SIG-M5 treated with dmso at 0.1 percent for 504 hours (cell line): ENCODE data around the gene ZSWIM3.
"Not testable (repeated sequence)": the region's sequence is repeated elsewhere in the genome, so short reads cannot be mapped to it uniquely, and the experiment has no call there.

ENCODE experiments used
- DNase-seq: peaks from one replicate; lab custom pipeline; 2025; ENCODE audit not compliant: unreplicated experiment; lab: John Stamatoyannopoulos, UW

Gene ZSWIM3

DNA sequence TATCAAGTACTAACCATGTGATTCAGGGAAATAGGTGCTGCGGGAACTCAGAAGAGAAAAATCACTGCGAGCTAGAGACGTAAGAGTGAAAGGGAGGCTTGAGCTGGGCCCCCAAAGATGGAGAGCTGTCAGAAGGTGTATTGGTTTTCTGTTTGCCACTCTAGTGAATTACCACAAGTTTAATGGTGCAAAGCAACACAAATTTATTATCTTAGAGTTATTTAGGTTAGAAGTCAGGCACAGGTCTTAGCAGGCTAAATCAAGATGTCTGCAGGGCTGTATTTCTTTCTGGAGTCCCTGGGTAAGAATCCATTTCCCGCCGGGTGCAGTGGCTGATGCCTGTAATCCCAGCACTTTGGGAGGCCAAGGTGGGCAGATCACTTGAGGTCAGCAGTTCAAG, 2.5 kb downstream of the ZSWIM3 start:
- DNase-seq, result no peak

DNA sequence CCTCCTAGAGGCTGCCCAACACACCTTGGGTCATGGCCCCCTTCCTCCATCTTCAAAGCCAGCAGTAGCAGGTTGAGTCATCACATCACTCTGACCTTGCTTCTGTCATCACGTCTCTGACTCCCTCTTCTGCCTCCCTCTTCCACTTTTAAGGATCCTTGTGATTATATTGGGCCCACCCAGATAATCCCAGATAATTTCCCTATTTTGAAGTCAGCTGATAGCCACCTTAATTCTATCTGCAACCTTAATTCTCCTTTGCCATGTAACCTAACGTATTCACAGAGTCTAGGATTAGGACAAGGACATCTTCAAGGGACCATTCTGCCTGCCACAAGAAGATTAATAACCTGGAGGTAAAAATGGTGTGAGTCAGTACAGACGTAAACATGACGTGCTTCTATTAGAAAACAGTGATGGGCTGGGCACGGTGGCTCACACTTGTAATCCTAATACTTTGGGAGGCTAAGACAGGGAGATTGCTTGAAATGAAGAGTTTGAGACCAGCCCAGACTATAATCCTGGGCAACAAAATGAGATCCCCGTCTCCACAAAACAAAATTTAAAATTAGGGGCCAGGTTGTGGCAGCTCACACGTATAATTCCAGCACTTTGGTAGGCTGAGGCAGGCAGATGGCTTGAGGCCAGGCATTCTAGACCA, 3.3 kb downstream of the ZSWIM3 start:
- DNase-seq, result no peak

DNA sequence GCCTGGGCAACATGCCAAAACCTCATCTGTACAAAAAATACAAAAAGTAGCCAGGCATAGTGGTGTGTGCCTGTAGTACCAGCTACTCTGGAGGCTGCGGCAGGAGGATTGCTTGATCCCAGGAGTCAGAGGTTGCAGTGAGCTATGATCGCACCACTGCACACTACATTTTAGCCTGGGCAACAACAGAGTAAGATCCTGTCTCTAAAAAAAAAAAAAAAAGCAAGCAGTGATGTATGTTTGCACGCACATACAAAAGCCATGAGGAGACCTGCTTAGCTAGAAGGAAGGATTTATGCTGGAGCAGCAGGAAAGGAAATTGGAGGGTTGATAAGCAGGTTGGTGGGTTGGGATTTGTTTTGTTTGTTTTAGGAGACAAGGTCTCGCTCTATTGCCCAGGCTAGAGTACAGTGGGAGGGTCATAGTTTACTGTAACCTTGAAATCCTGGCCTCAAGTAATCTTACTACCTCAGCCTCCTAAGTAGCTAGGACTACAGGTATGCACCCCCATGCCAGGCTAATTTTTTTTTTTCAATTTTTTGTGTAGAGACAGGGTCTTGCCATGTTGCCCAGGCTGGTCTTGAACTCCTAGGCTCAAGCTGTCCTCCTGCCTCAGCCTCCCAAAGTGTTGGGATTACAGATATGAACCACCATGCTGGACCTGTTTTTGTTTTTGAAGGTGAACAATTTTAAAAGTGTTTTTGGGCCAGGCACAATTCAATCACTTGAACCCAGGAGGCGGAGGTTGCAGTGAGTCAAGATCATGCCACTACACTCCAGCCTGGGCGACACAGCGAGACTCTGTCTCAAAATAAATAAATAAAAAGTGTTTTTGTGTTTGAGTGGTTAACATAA, 4.0 kb downstream of the ZSWIM3 start:
- no peak for DNase-seq

DNA sequence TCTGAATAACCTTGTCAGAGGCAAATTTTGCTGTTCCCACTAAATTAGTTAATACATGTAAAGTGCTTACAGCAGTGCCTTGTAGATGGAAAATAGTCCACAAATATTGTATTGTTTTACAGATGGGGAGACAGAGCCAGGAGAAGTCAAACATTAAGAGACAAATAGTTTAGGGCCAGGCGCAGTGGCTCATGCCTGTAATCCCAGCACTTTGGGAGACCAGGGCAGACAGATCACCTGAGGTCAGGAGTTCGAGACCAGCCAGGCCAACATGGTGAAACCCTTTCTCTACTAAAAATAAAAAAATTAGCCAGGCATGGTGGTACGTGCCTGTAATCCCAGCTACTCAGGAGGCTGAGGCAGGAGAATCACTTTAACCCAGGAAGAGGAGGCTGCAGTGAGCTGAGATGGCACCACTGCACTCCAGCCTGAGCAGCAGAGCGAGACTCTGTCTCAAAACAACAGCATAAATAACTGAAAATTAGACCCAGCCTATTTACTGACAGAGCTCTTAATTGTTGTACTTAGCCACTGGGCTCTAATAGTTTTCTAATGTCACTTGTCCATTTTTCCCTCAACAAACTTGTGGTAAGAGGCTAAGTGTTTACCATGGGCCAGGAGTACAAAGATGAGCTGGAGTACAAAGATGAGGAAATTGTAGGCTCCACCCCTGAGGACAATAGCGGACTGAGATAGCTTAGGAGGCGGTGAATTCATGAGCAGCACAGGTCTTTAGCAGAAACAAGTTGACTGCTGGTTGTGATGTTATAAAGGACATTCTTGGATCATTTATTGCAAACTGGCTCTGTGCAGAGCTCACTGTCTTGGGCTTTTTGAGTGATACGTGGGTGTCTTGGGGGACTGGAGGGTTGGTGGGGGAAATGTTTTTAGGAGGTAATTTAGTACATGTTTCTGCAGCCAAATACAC, 6.4 kb downstream of the ZSWIM3 start:
- no peak for DNase-seq

DNA sequence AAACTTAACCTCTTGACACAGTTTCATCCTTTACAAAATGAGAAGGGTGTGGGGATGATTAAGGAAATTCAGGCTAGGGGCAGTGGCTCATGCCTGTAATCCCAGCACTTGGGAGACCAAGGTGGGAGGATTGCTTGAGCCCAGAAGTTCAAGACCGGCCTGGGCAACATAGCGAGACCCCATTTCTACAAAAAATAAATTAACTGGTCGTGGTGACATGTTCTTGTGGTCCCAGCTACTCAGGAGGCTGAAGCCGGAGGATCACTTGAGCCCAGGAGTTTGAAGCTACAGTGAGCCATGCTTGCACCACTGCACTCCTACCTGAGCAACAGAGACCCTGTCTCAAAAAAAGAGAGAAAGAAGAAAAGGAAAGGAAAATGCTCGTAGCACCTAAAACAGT, 9.0 kb downstream of the ZSWIM3 start:
- no peak for DNase-seq

DNA sequence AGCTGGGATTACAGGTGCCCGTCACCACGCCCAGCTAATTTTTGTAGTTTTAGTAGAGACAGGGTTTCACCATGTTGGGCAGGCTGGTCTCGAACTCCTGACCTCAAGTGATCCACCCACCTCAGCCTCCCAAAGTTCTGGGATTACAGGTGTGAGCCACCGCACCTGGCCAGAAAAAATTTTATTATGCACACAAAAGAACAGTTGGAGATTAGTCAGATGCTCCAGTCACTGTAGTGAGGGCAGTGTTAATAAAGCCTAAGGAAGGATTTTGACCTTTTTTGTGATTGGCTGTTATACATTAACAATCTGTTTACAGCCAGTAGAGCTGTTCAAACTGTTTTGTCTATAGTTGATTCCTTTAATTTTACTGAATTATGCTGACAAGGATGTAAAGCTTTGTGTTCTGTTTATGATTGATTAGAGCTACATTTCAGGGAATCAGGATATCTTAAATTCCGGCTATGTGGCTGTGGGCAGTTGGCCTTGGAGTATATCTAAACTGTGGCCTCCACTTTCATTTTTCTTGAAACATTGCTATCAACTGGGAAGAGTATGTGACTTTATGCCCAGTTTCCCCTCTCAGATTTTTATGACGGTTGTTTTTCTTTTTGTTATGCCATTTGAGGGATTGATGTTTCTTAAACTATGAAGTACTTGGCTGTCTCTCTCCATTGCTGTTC, 9.9 kb downstream of the ZSWIM3 start:
- DNase-seq, result no peak

DNA sequence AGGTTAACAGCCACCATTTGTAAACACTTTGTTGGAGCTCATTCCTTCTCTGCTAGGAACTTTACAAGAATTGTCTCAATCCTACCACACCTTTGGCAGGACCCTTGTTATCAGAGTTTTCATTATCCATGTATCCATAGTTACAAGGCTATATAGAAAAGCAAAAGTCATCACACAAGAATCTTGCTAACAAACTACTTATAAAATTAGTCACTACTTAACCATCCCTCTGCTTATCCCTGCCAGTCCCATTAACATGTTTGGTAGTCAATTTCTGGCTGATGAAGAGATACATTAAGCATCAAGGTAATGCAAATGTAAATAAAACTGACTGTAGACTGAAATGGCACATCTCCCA, 10.4 kb downstream of the ZSWIM3 start:
- DNase-seq, result no peak

DNA sequence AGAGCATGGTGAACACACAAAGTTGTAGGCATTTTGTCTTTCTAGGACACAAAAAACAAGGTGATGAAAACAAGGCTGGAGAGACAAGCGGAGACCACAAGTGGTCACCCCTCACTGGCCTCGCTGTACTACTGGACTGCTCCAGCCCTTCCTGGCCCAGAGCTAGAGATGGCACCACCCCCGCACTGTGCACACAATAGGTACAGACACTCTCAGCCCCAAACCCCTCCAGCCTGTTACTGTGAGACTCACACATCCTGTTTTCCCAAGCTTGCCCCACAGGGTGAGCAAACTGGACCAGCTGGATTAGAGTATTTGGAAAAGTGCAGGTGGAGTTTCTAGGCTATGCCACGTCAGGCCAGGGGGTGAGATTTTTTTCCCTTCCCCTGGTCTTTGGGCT, 15.2 kb downstream of the ZSWIM3 start:
- DNase-seq, result peak; percentile 40

DNA sequence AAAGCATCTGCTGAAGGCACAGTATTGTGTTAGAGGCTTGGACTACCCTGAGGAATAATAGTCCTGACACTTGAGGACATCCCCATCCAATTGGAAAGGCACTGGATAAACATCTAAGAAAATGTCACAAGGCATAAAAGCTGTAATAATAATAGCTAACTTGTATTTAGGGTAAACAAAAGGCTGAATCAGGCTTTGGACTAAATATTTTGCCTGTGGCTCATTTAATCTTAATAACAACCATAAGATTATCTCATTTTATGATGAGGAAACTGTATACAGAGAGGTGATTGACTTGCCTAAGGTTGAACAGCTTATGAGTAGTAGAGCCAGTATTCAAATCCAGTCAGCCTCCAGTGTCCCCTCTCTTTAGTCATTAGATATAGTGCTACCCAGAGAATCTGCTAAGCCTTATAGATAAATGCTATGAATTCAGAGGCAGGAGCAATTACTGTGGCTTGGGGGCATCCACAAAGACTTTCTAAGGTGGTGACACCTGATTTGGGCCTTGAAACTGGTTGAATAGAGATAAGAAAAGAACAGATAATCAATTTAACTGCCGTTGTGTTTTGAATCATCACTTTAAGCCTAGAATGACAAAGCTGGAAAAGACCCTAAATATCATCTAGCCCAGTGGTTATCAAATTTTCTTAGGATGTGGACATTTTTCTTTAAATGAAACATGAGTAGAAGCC, 16.1 kb downstream of the ZSWIM3 start:
- DNase-seq, result no peak

DNA sequence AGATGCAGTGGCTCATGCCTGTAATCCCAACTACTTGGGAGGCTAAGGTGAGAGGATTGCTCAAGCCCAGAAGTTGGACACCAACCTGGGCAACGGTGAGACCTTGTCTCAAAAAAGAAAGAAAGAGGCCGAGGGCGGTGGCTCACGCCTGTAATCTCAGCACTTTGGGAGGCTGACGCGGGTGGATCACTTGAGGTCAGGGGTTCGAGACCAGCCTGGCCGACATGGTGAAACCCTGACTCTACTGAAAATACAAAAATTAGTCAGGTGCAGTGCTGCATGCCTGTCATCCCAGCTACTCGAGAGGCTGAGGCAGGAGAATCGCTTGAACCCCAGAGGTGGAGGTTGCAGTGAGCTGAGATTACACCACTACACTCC, 16.7 kb downstream of the ZSWIM3 start:
- not testable (repeated sequence) for DNase-seq

DNA sequence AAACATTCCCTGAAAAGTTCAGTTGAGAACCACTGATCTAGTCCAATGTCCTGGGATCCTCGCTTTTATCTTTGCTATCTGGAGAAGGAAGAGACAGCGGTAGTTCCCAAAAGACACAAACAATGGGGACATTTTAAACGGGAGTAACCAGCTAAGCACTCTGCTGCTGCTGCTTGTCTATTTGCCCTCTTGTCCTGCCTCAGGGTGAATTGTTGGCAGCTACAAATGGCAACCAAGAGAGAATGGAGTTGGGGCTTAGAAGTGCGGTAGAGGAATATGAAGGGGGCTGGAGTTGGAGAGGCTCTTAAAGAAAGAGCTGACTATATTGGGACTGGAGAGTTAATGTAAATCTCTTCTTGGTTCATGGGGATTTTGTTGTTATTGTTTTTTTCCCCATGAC, 17.2 kb downstream of the ZSWIM3 start:
- no peak for DNase-seq

DNA sequence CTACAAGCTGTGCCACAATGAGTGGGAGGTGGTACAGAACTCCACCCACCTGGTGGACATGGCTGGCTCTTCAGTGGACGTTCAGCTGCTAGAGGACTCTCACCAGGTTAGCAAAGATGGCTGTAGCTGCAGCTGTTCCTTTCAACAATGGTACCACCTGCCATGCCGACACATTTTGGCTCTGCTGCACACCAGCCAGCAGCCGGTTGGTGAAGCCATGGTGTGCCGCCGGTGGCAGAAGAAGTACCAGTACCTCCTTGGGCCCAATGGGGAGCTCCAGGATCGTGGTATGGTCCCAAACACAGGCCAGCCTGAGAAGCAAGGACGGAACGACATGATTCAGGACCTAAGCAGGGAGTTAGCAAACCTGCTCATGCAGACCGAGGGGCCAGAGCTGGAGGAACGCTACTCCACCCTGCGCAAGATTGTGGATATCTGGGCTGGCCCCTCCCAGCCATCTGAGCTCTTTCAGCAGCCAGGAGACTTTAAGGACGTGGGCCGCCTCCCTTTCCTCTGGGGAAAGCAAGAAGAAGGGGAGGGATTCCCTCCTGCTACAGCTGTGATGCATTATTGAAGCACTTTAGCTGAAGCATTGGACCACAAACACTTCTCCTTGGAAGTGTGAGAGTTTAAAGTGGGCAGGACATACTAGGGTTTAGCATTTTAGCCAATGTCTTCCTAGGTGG, 20.8 kb downstream of the ZSWIM3 start:
- no peak for DNase-seq

DNA sequence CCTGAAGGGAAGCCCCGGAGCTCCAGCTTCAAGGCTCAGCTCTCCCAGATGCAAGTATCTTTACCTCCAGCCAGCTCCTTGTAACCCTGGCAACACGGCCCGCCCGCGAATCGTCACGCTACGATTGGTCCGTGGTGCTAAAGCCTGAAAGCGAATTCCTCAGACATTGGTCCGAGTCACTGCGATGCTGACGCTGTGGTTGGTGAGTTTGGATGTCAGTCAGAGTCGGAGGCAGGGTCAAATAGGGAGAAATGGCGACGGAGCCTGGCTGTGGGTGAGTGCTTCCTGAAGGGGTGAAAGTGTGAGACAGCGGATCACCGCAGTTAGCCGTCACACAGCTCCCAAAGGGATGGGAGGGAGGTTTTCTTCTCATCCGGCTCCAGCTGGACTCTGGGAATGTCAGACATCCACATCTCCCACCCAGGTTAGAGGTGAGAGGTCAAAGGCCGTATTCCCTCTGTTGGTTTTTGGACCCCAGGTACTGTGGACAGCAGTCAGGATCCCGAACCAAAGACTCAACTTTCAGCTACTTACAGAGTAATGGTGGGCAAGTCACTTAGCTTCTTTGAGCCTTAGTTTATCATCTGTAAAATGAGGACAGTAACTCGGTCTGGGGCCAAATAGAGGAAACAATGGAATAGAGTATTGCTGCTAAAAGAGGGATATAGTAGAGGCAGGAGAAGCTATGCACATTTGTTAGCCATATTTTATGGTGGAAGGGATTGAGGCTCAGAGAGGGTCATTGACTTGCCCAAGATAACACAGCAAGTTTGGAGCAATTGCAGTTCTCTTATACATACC, 23.8 kb downstream of the ZSWIM3 start, which contains the start of gene ZSWIM1:
ZSWIM1 (plus strand) TSS at position 240 of the 801 bp plus-strand sequence. CDS start 1,366 bp downstream, outside the sequence.
- peak; percentile 99 for DNase-seq

DNA sequence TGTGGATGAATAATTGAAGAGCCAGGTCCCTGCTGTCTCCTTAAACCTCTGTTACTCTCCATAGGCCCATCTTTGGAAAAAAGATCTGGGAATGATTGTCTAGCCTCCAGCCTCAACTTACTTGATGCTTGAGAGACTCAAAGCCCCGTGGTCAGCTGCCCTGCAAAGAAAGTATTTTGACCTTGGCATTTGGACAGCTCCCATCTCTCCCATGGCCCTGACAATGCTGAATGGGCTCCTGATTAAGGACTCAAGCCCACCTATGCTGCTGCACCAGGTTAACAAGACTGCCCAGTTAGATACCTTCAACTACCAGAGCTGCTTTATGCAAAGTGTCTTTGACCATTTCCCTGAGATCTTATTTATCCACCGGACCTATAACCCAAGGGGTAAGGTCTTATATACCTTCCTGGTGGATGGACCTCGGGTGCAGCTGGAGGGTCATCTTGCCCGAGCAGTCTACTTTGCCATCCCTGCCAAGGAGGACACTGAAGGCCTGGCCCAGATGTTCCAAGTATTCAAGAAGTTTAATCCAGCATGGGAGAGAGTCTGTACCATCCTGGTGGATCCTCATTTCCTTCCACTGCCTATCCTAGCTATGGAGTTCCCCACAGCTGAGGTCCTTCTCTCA, 25.2 kb downstream of the ZSWIM3 start:
- DNase-seq, result no peak

DNA sequence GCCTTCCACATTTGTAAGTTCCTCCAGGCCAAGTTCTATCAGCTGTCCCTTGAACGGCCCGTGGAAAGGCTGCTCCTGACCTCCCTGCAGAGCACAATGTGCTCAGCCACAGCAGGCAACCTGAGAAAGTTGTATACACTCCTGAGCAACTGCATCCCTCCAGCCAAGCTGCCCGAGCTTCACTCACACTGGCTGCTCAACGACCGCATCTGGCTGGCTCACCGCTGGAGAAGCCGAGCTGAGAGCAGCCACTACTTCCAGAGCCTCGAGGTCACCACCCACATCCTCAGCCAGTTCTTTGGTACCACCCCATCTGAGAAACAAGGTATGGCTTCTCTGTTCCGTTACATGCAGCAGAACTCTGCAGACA, 25.7 kb downstream of the ZSWIM3 start:
- no peak for DNase-seq

DNA sequence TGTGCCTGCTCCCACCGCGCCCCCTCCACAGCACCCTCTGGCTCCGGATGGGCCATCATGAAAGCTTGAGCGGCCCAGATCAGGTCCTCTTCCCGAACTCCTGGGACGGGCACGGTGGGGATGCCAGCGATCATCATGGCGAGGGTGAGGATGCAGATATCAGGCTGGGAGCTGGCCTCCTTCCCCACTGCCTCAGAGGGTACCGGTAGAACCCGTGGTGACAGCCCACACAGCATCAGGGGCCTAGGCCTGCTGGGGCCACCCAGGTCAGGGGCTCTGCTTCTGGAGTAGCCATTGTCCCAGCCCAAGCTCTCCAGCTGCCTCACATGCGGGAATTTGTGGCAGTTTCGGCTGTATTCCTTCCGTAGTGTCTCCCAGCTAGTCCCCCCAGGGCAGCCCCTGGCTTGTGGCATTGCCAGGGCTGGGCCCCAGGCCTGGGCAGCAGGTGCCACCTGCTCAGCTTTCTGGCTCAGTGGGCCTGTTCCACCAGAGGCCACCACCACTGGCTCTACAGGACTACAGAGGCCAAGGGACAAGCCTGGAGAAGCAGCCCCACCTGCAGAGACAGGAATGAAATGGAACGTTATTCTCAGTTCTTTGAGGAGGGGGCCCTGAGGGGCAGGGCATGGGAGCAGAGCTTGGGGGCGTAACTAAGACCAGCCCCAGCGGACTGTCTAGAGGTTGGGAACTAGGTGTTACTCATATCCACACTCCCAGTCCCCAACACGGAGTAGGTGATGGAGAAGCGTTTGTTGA, 29.4 kb downstream of the ZSWIM3 start:
- DNase-seq, result no peak

DNA sequence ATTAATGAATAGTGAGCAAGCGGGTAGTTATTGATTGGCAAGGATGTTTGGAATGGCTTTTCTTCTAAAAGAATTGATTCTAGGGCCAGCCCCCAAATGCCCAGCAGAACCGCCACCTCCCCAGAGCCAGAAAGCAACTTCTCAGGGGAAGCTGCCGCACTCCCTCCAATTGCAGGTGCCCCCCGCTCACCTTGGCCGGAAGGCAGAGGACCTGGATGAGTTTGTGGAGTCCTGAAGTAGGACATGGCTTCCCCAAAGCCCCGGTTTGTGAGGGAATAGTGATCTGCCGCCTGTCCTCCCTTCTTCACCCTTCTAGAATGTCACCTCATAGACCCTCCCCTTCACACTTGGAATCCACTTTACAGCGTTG, 29.9 kb downstream of the ZSWIM3 start, which contains the start of gene SPATA25:
SPATA25 (minus strand) TSS at position 277 of the 370 bp plus-strand sequence; CDS start at position 245, 32 bp downstream.
- no peak for DNase-seq

DNA sequence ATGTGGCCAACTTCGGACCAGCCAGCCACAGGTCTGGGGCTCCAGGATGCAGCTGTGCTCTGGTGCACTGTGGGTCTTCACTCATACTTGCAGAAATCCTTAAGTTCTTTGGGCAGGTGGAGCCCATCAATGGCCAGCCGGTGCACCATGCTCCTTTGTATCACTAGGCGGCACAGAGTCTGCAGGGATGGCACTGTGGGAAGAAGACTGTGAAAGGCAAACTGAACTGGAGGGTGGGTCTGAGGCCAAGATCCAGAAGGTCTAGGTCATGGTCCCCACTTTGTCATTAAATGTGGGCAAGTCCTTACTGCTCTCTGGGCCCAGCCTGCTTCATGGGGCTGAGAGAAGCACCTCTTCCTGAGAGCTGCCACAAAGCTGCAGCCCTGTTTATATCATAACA, 31.3 kb downstream of the ZSWIM3 start:
- DNase-seq, result no peak
